Endometrial microvascular endothelial cells (primary cell): ENCODE measurements around the gene PSMG1. TPM values are rescaled to one million over a fixed set of nuclear protein-coding genes. Genes with fewer than 3 reads are reported as not detected.

Experiments
- in situ Hi-C: cut with HindIII; loops from 2 replicates; pipeline ENCODE4 v1.10.0; 2017; ENCODE audit warnings: low sequenced_read_pairs, low pct_unique_long_range_greater_than_20kb; ENCODE audit errors: inconsistent ontology term
- total RNA-seq: library from RNA; depleted of rRNA; stranded (reverse); fragments of >200 nt; gene quantifications from one replicate; pipeline ENCODE4 v1.2.3, GENCODE V29; 2015; ENCODE audit errors: inconsistent ontology term

The PSMG1 gene
- total RNA-seq, 1 donor from 2014 or later = 99.0 TPM

- in situ Hi-C loops = no loop called here
Measured at GRCh38 chr21:39193380-39193779, 10.1 kb upstream of the PSMG1 start.

DNA sequence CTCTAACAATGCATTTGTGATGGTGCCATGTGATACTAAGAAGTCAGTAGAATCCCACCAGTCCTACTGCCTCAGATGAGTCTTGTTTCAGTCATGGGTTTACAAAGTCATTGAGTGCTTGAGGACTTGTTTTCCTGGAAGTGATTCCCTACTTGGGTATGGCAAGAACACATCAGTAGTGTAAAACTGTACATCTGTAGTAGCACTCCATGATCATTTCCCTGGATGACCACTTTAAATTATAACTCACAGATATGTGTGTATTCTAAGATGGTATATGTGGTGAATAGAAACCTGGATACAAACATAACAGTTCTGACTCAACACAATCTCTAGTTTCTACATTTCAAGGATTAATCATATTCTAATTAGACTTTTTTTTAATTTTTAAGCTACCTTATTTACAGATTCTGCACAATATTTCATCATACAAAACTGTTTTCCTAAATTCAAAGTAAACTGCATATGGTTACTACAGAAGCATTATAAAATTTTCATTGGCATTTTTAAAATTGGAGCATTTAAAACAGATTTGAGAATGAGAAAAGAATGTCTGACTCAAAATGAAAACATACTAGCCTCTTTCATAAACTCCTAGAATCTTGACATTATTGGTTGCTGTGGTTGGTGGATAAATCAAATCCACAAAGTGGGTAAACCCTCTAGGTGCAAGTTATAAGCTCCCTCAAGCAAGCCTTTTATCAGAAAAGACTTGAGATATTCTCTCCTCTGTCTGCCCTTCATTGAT lies 6.8 kb upstream of the PSMG1 start:
- in situ Hi-C loops = no loop called here

DNA sequence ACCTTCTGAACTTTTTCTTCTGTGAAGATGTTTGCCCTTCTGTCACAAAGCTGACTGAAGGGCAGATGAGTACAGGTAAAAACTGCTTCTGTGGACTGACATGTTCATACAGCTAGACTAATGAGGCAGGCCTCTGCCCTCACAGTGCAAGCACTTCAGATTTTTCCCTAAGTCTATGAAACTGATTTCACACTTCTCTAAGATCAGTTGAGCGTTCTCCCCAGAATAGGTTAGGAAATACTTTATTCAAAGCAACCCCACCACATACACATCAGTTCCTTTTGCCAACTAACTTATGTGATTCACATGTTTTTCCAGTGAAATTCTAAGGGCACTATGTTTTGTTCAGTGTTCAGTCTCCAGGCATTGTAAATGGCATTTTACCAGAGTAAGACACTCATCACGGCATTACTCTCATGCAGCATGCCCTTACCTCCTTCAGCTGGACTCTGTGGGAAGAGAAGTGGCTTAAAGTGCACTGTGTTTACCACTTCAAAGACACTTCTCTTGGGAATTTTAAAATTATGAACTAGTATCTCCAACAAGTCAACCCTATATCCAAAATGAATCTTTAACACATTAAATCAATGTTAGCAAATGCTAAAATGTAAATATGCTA lies 5.4 kb upstream of the PSMG1 start:
- in situ Hi-C loops = no loop called here

DNA sequence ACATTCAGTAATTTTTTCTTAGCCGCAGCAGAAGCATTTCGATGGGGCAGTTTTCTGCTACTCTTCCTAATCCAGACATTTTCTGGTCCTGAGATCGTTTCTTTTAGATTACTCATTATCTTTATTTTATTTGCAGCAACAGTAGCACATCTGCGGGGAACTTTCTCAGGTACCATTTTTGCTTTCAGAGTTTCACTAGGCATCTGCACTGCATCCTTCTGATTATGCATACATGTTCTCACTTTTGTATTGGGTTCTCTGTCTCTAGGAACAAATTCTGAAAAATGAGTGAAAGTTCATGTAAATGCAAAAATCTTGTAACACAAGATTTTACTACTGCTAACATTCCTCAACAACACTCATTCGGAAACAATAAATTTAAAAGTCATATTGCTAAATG lies 3.9 kb upstream of the PSMG1 start:
- in situ Hi-C loops = no loop called here

GRCh38 chr21:39186676-39187075 lies 3.4 kb upstream of the PSMG1 start:
- in situ Hi-C loops = no loop called here

DNA sequence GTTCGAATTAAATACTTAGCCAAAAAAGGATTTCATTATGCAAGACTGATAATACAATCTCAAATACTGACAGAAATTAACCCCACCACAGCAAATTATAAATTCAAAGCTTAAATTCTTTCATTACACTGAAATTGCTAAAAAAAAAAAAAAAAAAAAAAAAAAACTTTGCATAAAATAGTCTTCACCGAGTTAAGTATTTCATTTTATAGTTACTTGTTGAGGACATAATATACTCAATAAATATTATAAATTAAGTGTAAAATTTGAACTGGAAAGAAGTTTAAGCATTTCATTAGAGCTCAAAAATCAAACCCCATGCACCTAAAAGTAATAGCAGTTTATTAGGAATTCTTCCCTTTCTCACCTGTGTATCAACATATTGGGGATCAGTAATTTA lies 1.9 kb upstream of the PSMG1 start:
- in situ Hi-C loops = no loop called here

DNA sequence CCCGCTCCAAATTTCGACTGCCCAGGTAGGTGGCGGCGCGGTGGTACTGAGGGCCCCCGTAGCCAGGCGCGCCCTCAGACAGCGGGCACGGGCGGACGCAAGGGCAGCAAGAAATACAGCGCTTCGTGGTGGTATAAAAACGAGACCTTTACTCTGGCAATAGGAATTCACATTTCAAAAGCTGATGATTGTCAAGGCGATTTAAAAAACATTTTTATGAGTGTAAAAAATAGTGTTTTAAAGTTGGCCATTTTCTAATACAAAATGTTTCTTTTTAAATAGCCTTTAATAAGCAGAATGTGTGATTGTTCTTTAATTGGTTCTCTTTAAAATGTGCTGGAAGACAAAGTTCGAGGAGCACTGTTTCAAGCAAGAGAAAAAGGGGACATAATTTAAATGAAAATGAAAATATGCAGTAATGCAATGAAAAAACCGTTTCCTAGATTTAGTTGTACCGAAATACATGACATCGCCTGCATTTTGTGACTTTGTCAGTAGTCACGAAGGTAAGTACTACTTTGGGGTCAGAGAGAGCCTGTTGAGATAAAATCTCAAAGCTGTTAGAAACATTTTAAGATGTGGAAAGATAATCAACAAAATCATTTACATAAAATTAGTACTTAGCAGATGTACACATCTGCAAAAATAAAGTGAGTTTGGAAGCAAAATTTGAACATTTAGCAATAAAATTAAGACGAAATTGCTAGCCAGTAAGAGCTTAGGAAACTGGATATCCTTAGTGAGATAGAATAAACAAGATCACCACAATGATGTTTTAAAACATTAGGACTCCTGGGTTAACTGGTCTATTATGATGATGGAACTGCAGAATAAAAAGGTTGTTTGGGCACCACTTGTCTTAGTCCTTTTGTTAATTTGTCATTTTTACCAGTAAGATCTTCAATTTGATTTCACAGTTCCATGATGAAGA lies 1.1 kb upstream of the PSMG1 start:
- in situ Hi-C loops = no loop called here

- in situ Hi-C loops = no loop called here
Measured at GRCh38 chr21:39182484-39183271, 573 bp downstream of the PSMG1 start.

GRCh38 chr21:39182016-39182415 lies 1.2 kb downstream of the PSMG1 start:
- in situ Hi-C loops = no loop called here

DNA sequence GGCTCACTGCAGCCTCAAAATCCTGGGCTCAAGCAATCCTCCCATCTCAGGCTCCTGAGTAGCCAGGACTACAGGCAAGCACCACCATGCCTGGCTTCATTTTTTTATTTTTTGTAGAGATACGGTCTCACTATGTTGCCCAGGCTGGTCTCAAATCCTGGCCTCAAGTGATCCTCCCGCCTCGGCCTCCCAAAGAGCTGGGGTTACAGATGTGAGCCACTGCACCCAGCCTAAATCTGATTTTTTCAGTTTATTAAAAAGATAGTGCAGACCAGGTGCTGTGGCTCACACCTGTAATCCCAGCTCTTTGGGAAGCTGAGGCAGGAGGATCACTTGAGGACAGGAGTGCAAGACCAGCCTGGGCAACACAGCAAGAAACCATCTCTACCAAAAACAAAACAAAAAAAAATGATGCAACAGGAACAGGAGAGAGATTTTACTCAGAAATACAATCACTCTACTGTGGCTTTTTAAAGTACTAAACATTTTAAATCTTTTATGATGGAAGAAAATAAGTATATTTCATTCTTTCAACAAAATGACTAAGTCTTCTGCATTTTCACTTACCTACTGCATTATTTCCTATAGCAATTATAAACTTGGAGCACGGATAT lies 1.9 kb downstream of the PSMG1 start:
- in situ Hi-C loops = no loop called here

DNA sequence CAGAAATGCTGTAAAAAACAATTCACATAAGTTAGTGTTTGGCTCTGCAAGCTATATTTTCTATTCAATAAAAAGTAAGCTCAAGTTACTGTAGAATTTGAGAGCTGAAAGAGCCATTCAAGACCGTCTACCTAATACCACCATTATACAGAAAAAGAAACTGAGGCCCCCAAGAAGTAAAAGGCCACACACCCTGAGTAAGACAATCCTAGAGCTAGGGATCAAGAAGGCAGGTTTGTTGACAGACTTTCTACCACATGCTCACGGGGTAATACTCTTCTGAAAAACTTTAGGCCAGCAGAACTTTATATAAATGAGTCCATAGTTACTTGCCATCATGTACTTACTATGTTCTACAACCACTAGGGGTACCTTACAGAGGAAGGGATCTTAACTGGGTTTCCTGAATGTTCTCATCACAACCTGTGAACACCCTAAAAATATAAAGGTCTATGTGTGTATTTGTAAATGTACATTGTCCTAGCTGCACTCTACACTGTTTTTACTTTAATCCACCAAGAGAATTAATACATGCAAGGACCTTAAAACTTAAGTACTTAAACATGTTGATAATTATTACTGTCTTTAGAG lies 2.7 kb downstream of the PSMG1 start:
- in situ Hi-C loops = no loop called here

GRCh38 chr21:39178421-39178820 lies 4.8 kb downstream of the PSMG1 start:
- in situ Hi-C loops = no loop called here

DNA sequence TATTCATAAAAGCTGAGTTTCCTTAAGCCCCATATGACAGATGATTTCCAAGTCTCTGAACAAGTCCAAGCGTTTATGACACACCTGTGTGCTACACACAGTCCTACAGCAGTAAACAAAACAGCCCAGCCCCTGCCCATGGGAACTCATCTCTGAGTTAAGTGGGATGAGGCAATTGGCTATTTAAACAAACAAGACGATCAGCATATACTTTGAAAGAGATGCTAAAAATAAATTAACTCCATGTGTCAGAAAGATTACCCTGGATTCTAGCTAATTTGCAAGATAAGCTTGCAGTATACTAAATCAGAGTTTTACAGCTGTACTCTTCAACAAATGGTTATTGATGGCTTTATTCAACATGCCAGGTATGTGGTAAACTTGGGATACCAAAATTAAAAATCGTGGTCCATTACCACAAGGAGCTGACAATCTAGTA lies 7.0 kb downstream of the PSMG1 start:
- in situ Hi-C loops = no loop called here

DNA sequence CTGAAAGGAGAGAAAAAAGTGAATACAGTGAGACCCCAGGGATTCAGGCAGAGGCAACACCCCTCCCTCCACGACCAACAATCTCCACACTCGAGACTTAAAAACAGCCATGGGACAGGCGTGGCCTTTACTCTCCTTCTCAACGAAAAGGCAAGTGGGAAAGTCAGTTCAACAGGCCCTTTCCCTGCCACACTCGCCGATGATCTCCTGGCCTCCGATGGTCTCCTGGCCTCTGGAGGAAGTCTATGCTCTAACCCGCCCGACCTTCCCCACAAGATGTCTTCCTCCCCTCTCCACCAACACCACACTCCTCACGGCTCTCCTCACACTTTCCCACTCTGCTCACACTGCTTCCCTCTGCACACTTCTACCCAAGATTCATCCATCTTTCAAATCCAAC lies 7.6 kb downstream of the PSMG1 start:
- in situ Hi-C loops = no loop called here

GRCh38 chr21:39175154-39175553 lies 8.1 kb downstream of the PSMG1 start:
- in situ Hi-C loops = no loop called here

DNA sequence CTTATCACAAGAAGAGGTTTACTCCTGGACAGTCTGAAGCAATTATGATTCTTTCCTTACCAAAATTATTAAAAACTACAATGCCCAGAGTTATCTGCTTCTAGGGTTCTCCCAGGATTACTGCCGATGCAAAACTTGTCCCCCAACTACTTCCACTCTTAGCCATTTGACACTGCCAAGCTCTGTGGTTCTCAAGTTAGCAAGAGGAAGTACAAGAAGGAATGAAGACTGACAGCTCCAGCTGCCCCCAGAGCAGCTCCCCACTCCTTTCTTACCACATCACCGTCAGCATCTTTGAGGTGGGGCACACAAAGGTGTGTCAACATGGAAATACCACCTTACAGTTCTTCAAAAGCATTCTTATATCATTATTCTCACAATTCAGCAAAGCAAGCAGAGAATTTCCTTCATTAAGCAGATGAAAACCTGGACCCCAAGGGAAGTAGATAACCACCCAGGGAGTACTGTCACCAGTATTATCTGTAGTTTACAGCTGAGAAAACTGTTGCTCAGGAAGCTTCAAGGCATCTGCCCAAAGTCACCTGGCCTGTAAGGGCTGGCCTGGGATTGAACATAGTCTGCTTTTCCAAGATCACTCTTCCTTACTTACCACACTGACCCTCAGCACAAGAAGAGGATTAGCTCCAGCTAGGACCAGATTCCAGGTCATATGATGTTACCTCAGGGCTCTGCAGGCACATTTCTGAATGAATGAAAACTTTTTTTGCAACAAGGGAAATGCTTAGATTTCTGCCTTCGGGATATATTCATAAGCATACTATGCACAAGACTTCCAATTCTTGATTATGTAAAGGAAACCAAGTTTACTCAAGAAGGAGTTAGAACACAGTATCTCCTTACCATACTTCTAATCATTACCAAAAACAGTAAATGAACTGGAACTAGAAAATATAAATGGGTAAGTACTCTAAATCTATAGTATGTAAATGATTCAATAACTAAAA lies 9.3 kb downstream of the PSMG1 start:
- in situ Hi-C loops = no loop called here

DNA sequence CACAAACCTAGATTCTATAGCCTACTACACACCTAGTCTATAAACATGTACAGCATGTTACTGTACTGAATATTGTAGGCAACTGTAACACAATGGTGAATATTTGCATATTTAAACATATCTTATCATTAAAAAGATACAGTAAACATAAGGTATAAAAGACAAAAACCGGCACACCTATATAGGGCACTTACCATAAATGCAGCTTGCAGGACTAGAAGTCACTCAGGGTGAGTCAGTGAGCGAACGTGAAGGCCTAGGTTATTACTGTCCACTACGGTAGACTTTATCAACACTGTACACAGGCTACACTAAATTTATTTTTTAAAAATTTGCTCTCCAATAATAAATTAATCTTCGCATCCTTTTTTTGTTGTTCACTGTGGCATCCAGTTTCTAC lies 13.3 kb downstream of the PSMG1 start:
- in situ Hi-C loops = no loop called here
